K562 (cell line): ENCODE measurements around the gene TRIM2. TPM values are rescaled to one million over a fixed set of nuclear protein-coding genes. Genes with fewer than 3 reads are reported as not detected.

Source experiments
- ATAC-seq: fragments of 200-7000 bp; cut with Tn5 transposase; 3 replicates; pipeline ENCODE4 v1.9.1; 2020; ENCODE audit warnings: moderate library complexity
- BruUV-seq: library from RNA; stranded (reverse); fragments of 400-500 nt; replicated peaks from 2 replicates; lab custom pipeline; 2021; lab: Mats Ljungman, UMichigan
- CTCF ChIA-PET: fragments of 300-600 bp; formaldehyde crosslinking; extraction: SDS; loops from one replicate; lab custom pipeline; 2021; ENCODE audit warnings: low intra/inter-chr PET ratio; lab: Yijun Ruan, JAX
- POLR2A ChIA-PET: fragments of 300-600, 350-650 bp; sonication (Branson Sonifier 250); formaldehyde crosslinking; extraction: SDS; loops from one replicate; lab custom pipeline; 2021; ENCODE audit warnings: antibody characterized with exemption, inconsistent platforms; lab: Yijun Ruan, JAX
- DNase-seq, 4 experiments: peaks; one replicate each; pipeline versions ENCODE4 v3.0.0 to v3.0.0-alpha.2; 2011 to 2018; ENCODE audit warnings: low spot score in 3 of 4, mixed read lengths in 3 of 4; ENCODE audit errors: extremely low read depth in 1 of 4
- FAIRE-seq: peaks from 2 replicates; lab custom pipeline; 2011; peaks lifted over from hg19 to GRCh38; lab: Jason Lieb, UNC
- H2AFZ ChIP-seq: 2 replicates; pipeline ENCODE4 v1.6.0; 2011; ENCODE audit warnings: low read depth, low read length, control low read depth, inconsistent platforms
- H3K27ac ChIP-seq: fragments of 200-600 bp; 3 replicates; pipeline ENCODE4 v1.8.0; 2011; ENCODE audit warnings: low read depth, mild to moderate bottlenecking, control low read depth, inconsistent platforms, low read length, moderate library complexity, mixed read lengths; ENCODE audit errors: extremely low read depth
- H3K27me3 ChIP-seq, 2 experiments: fragments of 300-600 bp in 1 of 2; 2 replicates in 1 of 2; 3 replicates in 1 of 2; pipeline versions ENCODE4 v1.6.0 to v1.8.0; 2011; ENCODE audit warnings: inconsistent platforms in 2 of 2, low read length in 2 of 2, mild to moderate bottlenecking in 1 of 2, mixed read lengths in 1 of 2, moderate library complexity in 1 of 2; ENCODE audit not compliant: control insufficient read depth in 2 of 2, insufficient read depth in 2 of 2
- H3K36me3 ChIP-seq: fragments of 300-600 bp; 3 replicates; pipeline ENCODE4 v1.8.0; 2011; ENCODE audit warnings: mild to moderate bottlenecking, low read length, inconsistent platforms; ENCODE audit not compliant: control insufficient read depth, insufficient read depth
- H3K4me1 ChIP-seq, 2 experiments: fragments of 200-600 bp in 1 of 2; replicated peaks in 1 of 2; 2 replicates in 1 of 2; 3 replicates in 1 of 2; pipeline versions ENCODE4 v1.5.1 to v1.8.0; 2011; ENCODE audit warnings: inconsistent platforms in 2 of 2, low read length in 2 of 2, mild to moderate bottlenecking in 1 of 2, mixed read lengths in 1 of 2, moderate library complexity in 1 of 2; ENCODE audit not compliant: control insufficient read depth in 2 of 2, insufficient read depth in 2 of 2
- H3K4me2 ChIP-seq: 2 replicates; pipeline ENCODE4 v1.6.1; 2011; ENCODE audit warnings: low read length, control low read depth, inconsistent platforms, mixed read lengths; ENCODE audit not compliant: insufficient read depth
- H3K4me3 ChIP-seq: fragments of 200-600 bp; sonication (generic), shearing (Covaris generic); 2 replicates; pipeline ENCODE4 v1.5.1; 2016; ENCODE audit warnings: control low read depth, inconsistent platforms
- H3K79me2 ChIP-seq: fragments of 200-600 bp; 3 replicates; pipeline ENCODE4 v1.8.0; 2011; ENCODE audit warnings: low read length, inconsistent platforms; ENCODE audit not compliant: control insufficient read depth, insufficient read depth
- H3K9ac ChIP-seq, 2 experiments: 2 replicates each; pipeline versions ENCODE4 v1.6.0 to v1.6.1; 2011; ENCODE audit warnings: low read depth in 2 of 2, low read length in 2 of 2, control low read depth in 1 of 2, inconsistent platforms in 1 of 2, mild to moderate bottlenecking in 1 of 2, mixed read lengths in 1 of 2; ENCODE audit not compliant: insufficient read depth in 1 of 2
- H3K9me1 ChIP-seq: one replicate; pipeline ENCODE4 v1.6.0; 2011; ENCODE audit warnings: inconsistent platforms, mild to moderate bottlenecking, low read length, moderate library complexity; ENCODE audit not compliant: control insufficient read depth, insufficient read depth
- H3K9me3 ChIP-seq: replicated peaks from 2 replicates; pipeline ENCODE4 v1.5.1; 2011; ENCODE audit warnings: low read depth, low read length, inconsistent platforms; ENCODE audit not compliant: control insufficient read depth, insufficient read depth
- H4K20me1 ChIP-seq: replicated peaks from 2 replicates; pipeline ENCODE4 v1.6.1; 2011; ENCODE audit warnings: low read length, inconsistent platforms, mixed read lengths; ENCODE audit not compliant: control insufficient read depth, insufficient read depth
- ADNP ChIP-seq: fragments of 200-800 bp; sonication (Bioruptor generic); IDR thresholded peaks from 2 replicates; pipeline ENCODE4 v1.6.1; 2016; ENCODE audit warnings: missing genetic modification characterization, missing compliant biosample characterization
- ETV1 ChIP-seq: fragments of 450-650 bp; conservative IDR thresholded peaks from 2 replicates; pipeline ENCODE4 v1.6.1; 2016; ENCODE audit warnings: missing genetic modification characterization, control low read depth, low read depth, missing compliant biosample characterization
- SMARCE1 ChIP-seq: fragments of 450-650 bp; IDR thresholded peaks from 2 replicates; pipeline ENCODE4 v1.7.1; 2016; ENCODE audit warnings: mild to moderate bottlenecking
- ZBTB7A ChIP-seq: IDR thresholded peaks from 2 replicates; pipeline ENCODE4 v1.6.1; 2011; ENCODE audit warnings: low read depth, mild to moderate bottlenecking, low read length, moderate library complexity, borderline replicate concordance; ENCODE audit not compliant: control insufficient read depth
- ZNF175 ChIP-seq: fragments of 200-800 bp; sonication (Bioruptor generic); IDR thresholded peaks from 2 replicates; pipeline ENCODE4 v1.6.1; 2016; ENCODE audit warnings: low read depth, mild to moderate bottlenecking, missing genetic modification characterization, missing compliant biosample characterization
- WGBS: fragments of 100-300 bp; shearing (Covaris generic); methylation state at CpG from one replicate; pipeline ENCODE4 v1.1.6; 2016; ENCODE audit warnings: low coverage, mixed read lengths; ENCODE audit not compliant: insufficient coverage; ENCODE audit errors: missing lambda C conversion rate; 5-methylcytosine and 5-hydroxymethylcytosine counted together
- in situ Hi-C: fragments of 300-500 bp; cut with MboI; formaldehyde crosslinking; loops from 4 replicates; pipeline ENCODE4 v1.15.0; 2018; ENCODE audit warnings: inconsistent platforms, mixed read lengths
- intact Hi-C: fragments of 100-400 bp; cut with micrococcal nuclease; formaldehyde crosslinking; loops from 2 replicates; pipeline ENCODE4 v1.14.2; 2022
- polyA plus RNA-seq, 8 experiments: library from polyadenylated mRNA; depleted of rRNA in 4 of 8; stranded (reverse) in 5 of 8; unstranded in 3 of 8; fragments of >200 nt; fragmentation: Nextera tagmentation in 2 of 8; fragmentation: Illumina TruSeq in 1 of 8; extraction: Ambion mirVana in 2 of 8; extraction: Trizol in 1 of 8; gene quantifications; 2 replicates each; pipeline versions ENCODE4 v1.2.1 to v1.2.3, GENCODE V29; 2011 to 2014; ENCODE audit warnings: inconsistent platforms in 1 of 8, missing spikeins in 1 of 8
- total RNA-seq, 7 experiments: library from RNA; depleted of rRNA in 6 of 7; stranded (reverse); fragments of >200 nt in 6 of 7; fragmentation: Illumina TruSeq in 2 of 7; extraction: Trizol in 2 of 7; gene quantifications; 2 replicates each; pipeline versions ENCODE4 v1.2.1 to v1.2.3, GENCODE V29; 2011 to 2021; ENCODE audit warnings: low replicate concordance in 1 of 7
- TF ChIP-seq, protein P1 (sequence below): fragments of 450-650 bp; formaldehyde crosslinking; IDR thresholded peaks from 2 replicates; pipeline ENCODE4 v1.4.0; 2022; ENCODE audit warnings: missing genetic modification characterization
- TF ChIP-seq, protein P2 (sequence below): fragments of 450-650 bp; IDR thresholded peaks from 2 replicates; pipeline ENCODE4 v1.6.1; 2016

The TRIM2 gene
- total and polyA plus RNA-seq, 9 of the 15 experiments (the other 6 are each of a cell fraction or from before 2014, with no cell fraction given), result 0.01 to 0.41 (median 0.13) TPM; not detected in 1

GRCh38 chr4:153337686-153338085, 133.4 kb downstream of the TRIM2 start:
- ChIA-PET CTCF (no interaction called here), POLR2A (interaction anchor here (0.6 kb wide), 1 partner anchor 202 kb away, joined by 3 read pairs; no protein-coding TSS in a partner anchor)
- no peak for DNase-seq
- Histone ChIP-seq H3K9me1 (no peaks in the 10 kb centered on the region), H3K4me2 (no peak overlapping the region), H3K9me3 (no peaks in the 10 kb centered on the region), H3K27ac (no peak overlapping the region), H3K36me3 (no peaks in the 10 kb centered on the region), H4K20me1 (no peaks in the 10 kb centered on the region), H3K9ac (no peak overlapping the region), H3K4me3 (no peak overlapping the region), H2AFZ (peak overlapping the region; percentile 18), H3K79me2 (no peaks in the 10 kb centered on the region), H3K27me3 (peaks cover 0 to 2% of the 10 kb centered on the region in 2 experiments; a peak in 2 of 5 replicates), H3K4me1 (peaks cover 0 to 10% of the 10 kb centered on the region in 2 experiments; a peak in 4 of 5 replicates)
- in situ Hi-C loops, result no loop called here
- no peak for ATAC-seq
- no peak for FAIRE-seq
- no TSS peak for BruUV-seq
- intact Hi-C loops, result no loop called here
- TF ChIP-seq ZBTB7A, result peak; percentile 62; the same call in 1 of the 2 replicates
- TF ChIP-seq, protein P1, sequence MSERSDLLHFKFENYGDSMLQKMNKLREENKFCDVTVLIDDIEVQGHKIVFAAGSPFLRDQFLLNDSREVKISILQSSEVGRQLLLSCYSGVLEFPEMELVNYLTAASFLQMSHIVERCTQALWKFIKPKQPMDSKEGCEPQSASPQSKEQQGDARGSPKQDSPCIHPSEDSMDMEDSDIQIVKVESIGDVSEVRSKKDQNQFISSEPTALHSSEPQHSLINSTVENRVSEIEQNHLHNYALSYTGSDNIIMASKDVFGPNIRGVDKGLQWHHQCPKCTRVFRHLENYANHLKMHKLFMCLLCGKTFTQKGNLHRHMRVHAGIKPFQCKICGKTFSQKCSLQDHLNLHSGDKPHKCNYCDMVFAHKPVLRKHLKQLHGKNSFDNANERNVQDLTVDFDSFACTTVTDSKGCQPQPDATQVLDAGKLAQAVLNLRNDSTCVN (CRISPR knock-in tag), result no peak
- WGBS, result 20% methylated on average over 4 of the region's 4 CpGs

DNA sequence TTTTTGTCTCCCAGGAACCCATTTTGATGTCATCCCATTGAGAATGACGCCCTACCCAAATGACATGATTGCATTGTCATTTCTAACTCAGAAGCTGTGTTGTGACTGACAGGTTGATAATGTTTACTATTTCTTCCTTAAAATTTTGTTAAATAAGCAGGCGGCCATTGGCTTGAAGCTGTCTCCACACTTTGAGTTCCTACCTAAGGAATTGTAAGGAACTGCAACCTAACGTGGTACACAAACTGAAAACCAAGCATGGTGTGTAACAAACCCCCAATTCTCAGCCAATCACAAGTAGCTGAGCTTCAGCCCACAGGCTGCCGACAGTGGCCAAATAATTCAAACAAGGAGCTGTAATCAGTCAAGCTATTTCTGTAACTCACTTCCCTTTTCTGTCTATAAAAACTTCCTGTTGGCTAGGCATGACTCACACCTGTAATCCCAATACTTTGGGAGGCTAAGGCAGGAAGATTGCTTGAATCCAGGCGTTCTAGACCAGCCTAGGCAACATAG, 137.4 kb downstream of the TRIM2 start:
- H3K4me2 ChIP-seq, result peak overlapping the region; percentile 44
- H3K9me3 ChIP-seq, result no peaks in the 10 kb centered on the region
- POLR2A ChIA-PET, result interaction anchor here (1.1 kb wide), 1 partner anchor 18 kb away, joined by 4 read pairs; no protein-coding TSS in a partner anchor
- no peaks in the 10 kb centered on the region; a peak in 1 of 5 replicates for H3K27me3 ChIP-seq
- peak overlapping the region; percentile 11 for H3K27ac ChIP-seq
- 0 out of 4 replicates have a peak overlapping the region, but pooled peaks of 1 of the 2 experiments have one; percentile 4 for H3K9ac ChIP-seq
- 7% methylated on average over 5 of the region's 5 CpGs for WGBS
- no peaks in the 10 kb centered on the region for H4K20me1 ChIP-seq
- peaks cover 8 to 12% of the 10 kb centered on the region in 2 experiments for H3K4me1 ChIP-seq
- CTCF ChIA-PET, result interaction anchor here (0.6 to 1.2 kb wide), 2 partner anchors 195 to 232 kb away, joined by 3 read pairs; no protein-coding TSS in a partner anchor
- H3K36me3 ChIP-seq, result no peaks in the 10 kb centered on the region
- FAIRE-seq, result peak; percentile 42
- no peak overlapping the region for H3K4me3 ChIP-seq
- H3K9me1 ChIP-seq, result no peaks in the 10 kb centered on the region
- H2AFZ ChIP-seq, result peak overlapping the region; percentile 76
- no TSS peak for BruUV-seq
- ATAC-seq, result peak; percentile 6; the same call in 1 of the 3 replicates
- in situ Hi-C loops, result no loop called here
- DNase-seq, result peak in 2 of 4 experiments; percentile 43 to 68
- peaks cover 21% of the 10 kb centered on the region for H3K79me2 ChIP-seq
- intact Hi-C loops, result loop anchor here (10.0 kb wide), 1 partner anchor 123 kb away; the partner anchor contains the start of gene TMEM131L
- peak; percentile 80 for TF ChIP-seq ZNF175 (CRISPR knock-in tag)
- peak; percentile 83; the same call in 1 of the 2 replicates for TF ChIP-seq SMARCE1
- peak; percentile 39 for TF ChIP-seq ETV1 (tag)
- 0 out of 2 replicates have a peak, but pooled peaks have one; percentile 17 for TF ChIP-seq ADNP (tag)
- TF ChIP-seq, protein P2, sequence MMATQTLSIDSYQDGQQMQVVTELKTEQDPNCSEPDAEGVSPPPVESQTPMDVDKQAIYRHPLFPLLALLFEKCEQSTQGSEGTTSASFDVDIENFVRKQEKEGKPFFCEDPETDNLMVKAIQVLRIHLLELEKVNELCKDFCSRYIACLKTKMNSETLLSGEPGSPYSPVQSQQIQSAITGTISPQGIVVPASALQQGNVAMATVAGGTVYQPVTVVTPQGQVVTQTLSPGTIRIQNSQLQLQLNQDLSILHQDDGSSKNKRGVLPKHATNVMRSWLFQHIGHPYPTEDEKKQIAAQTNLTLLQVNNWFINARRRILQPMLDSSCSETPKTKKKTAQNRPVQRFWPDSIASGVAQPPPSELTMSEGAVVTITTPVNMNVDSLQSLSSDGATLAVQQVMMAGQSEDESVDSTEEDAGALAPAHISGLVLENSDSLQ, result peak; percentile 92
